Muscle of leg (tissue), 11 donors: ENCODE data around the gene NUBPL. TPM values are rescaled to one million over a fixed set of nuclear protein-coding genes. Genes with fewer than 3 reads are reported as not detected.

Experiments
- DNase-seq: peaks from one replicate; pipeline ENCODE4 v3.0.0; 2013
- H3K27ac ChIP-seq: one replicate; pipeline ENCODE4 v1.5.1; 2013; ENCODE audit warnings: mild to moderate bottlenecking, low read length, control low read depth
- H3K27me3 ChIP-seq: one replicate; pipeline ENCODE4 v1.6.1; 2013; ENCODE audit warnings: low read length; ENCODE audit not compliant: control insufficient read depth, insufficient read depth
- H3K36me3 ChIP-seq: one replicate; pipeline ENCODE4 v1.6.1; 2013; ENCODE audit warnings: low read length; ENCODE audit not compliant: control insufficient read depth, insufficient read depth
- H3K4me1 ChIP-seq: one replicate; pipeline ENCODE4 v1.6.1; 2013; ENCODE audit warnings: low read length; ENCODE audit not compliant: control insufficient read depth, insufficient read depth
- H3K4me3 ChIP-seq: one replicate; pipeline ENCODE4 v1.5.1; 2013; ENCODE audit warnings: low read length, control low read depth
- H3K9me3 ChIP-seq: replicated peaks from 2 replicates; pipeline ENCODE4 v1.6.1; 2013; ENCODE audit warnings: low read depth, low read length; ENCODE audit not compliant: control insufficient read depth
- WGBS: methylation state at CpG from one replicate; pipeline ENCODE4 v1.1.5; 2013; ENCODE audit warnings: missing lambda C conversion rate; ENCODE audit not compliant: insufficient coverage; 5-methylcytosine and 5-hydroxymethylcytosine counted together
- polyA plus RNA-seq, 8 donors: library from polyadenylated mRNA; unstranded; fragments of 120-200 nt; gene quantifications; one replicate each; pipeline versions ENCODE4 v1.2.1 to v1.2.3, GENCODE V29; 2013; ENCODE audit warnings: inconsistent platforms in 1 of 8, low replicate concordance in 1 of 8; ENCODE audit not compliant: insufficient read length in 8 of 8, insufficient read depth in 1 of 8
- total RNA-seq: library from RNA; stranded (reverse); fragments of 120-200 nt; gene quantifications from one replicate; pipeline ENCODE4 v1.2.4, GENCODE V29; 2013

NUBPL gene
- total and polyA plus RNA-seq, 9 donors: 7.2 to 11.2 (median 8.2) TPM

DNA sequence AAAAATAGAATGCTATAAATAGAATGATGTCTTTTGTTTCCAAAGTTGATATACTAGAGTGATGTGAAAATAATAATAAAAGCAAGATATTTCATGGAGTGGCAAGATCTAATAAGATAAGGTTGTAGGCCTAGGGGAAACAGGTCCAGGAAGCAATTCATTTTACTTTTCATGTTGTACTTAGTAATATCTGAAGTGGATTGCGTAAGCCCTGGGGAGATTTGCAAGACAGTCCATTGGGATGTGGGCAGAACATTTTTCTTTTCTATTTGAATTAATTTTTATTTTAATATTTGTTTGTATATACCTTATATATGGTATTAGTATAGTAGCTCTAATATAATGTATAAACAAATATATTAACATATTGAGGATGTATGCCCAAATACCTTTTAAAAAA, 7.5 kb downstream of the NUBPL start:
- H3K4me3 ChIP-seq: no peak overlapping the region
- WGBS: no CpG with 5 or more reads among the region's 1 CpG
- H3K27me3 ChIP-seq: no peaks in the 10 kb centered on the region
- DNase-seq: no peak
- no peaks in the 10 kb centered on the region for H3K9me3 ChIP-seq
- no peaks in the 10 kb centered on the region for H3K4me1 ChIP-seq
- H3K36me3 ChIP-seq: peaks cover 6% of the 10 kb centered on the region
- H3K27ac ChIP-seq: no peak overlapping the region

- no peak overlapping the region for H3K4me3 ChIP-seq
- no peaks in the 10 kb centered on the region for H3K27me3 ChIP-seq
- no peaks in the 10 kb centered on the region for H3K4me1 ChIP-seq
- no peak overlapping the region for H3K27ac ChIP-seq
- peaks cover 5% of the 10 kb centered on the region for H3K36me3 ChIP-seq
- no peak for DNase-seq
- no CpG with 5 or more reads among the region's 2 CpGs for WGBS
- H3K9me3 ChIP-seq: no peaks in the 10 kb centered on the region
Observed at GRCh38 chr14:31572955-31573354, 11.8 kb downstream of the NUBPL start.

DNA sequence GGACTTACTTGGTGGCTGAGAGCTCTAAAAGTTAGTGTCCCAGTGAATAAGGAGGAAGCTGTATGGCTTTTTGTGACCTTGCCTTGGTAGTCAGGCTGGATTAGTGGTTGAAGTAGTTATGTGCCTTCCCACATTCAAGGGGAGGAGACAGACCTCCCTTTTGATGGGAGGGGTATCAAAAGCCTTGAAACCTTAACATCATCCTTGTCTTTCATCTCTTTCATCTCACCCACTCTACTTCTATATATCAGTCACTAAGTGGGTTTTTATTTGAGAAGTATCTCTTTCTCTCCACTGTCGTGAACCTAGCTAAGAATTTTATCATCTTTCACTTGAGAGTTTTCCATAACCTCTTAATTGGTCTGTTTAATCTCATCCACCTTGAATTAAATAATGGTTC, 15.7 kb downstream of the NUBPL start:
- no peak overlapping the region for H3K27ac ChIP-seq
- DNase-seq: no peak
- no peaks in the 10 kb centered on the region for H3K9me3 ChIP-seq
- no peak overlapping the region for H3K4me3 ChIP-seq
- no peaks in the 10 kb centered on the region for H3K27me3 ChIP-seq
- WGBS: no CpG with 5 or more reads among the region's 1 CpG
- peaks cover 3% of the 10 kb centered on the region for H3K36me3 ChIP-seq
- H3K4me1 ChIP-seq: peaks cover 2% of the 10 kb centered on the region

GRCh38 chr14:31578266-31578665, 17.1 kb downstream of the NUBPL start:
- H3K27ac ChIP-seq: peak overlapping the region; percentile 71
- H3K4me3 ChIP-seq: no peak overlapping the region
- 20% methylated on average over 2 of the region's 3 CpGs for WGBS
- no peaks in the 10 kb centered on the region for H3K9me3 ChIP-seq
- H3K27me3 ChIP-seq: no peaks in the 10 kb centered on the region
- H3K36me3 ChIP-seq: peaks cover 3% of the 10 kb centered on the region
- peaks cover 4% of the 10 kb centered on the region for H3K4me1 ChIP-seq
- peak; percentile 18 for DNase-seq

DNA sequence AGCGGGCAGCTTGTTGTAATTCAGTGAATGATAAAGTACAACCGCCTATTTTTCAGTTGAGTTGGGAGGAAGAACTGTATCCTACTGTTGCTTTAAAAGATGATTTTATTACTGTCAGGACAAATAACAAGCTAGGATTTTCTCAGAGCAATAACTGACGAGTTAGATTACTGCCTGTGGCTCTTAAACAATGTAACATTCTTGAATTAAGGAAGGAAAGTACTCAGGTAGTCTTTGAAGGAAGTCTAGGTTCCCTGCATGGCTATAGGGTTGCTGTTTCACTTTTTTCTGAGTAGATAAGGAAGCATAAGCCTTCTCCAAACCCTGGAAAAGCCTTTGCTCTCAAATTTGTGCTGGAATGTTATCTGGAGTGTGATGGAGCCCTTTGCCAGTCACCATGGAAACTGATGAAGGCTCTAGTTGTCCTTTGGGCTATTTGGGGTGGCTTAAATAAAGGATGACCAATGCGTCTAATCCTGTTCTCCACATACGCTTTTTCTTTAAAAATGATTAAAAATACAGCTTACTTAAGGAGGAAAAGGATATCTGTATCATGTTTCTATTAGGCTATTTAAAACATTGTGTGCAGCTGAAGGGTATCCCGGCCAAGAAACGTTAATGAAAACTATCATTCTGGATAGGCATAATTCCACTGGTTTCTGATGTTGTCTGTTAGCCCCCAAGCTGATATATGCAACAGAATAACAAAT, 17.7 kb downstream of the NUBPL start:
- Histone ChIP-seq H3K27me3 (no peaks in the 10 kb centered on the region), H3K36me3 (peaks cover 3% of the 10 kb centered on the region), H3K9me3 (no peaks in the 10 kb centered on the region), H3K4me3 (no peak overlapping the region), H3K27ac (peak overlapping the region; percentile 71), H3K4me1 (peaks cover 4% of the 10 kb centered on the region)
- DNase-seq: peak; percentile 60
- WGBS: 50% methylated on average over 1 of the region's 7 CpGs

DNA sequence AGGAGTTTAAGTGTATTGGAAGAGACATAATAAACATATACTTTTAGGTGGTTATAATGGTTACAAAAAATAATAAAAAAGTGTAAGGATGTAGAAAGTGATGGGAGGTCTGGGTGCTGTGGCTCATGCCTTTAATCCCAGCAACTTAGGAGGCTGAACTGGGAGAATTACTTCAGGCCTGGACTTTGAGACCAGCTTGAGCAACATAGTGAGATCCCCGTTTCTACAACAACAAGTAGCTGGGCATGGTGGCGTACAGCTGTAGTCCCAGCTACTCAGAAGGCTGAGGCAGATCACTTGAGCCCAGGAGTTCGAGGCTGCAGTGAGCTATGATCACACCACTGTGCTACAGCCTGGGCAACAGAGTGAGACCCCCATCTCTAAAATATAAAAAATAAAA, 19.0 kb downstream of the NUBPL start:
- no peak for DNase-seq
- H3K27ac ChIP-seq: no peak overlapping the region
- no peak overlapping the region for H3K4me3 ChIP-seq
- H3K9me3 ChIP-seq: no peaks in the 10 kb centered on the region
- 100% methylated on average over 1 of the region's 3 CpGs for WGBS
- H3K36me3 ChIP-seq: peaks cover 3% of the 10 kb centered on the region
- H3K27me3 ChIP-seq: no peaks in the 10 kb centered on the region
- peaks cover 4% of the 10 kb centered on the region for H3K4me1 ChIP-seq

GRCh38 chr14:31582286-31582691, 21.1 kb downstream of the NUBPL start:
- Histone ChIP-seq H3K9me3 (no peaks in the 10 kb centered on the region), H3K27ac (peak overlapping the region; percentile 76), H3K27me3 (no peaks in the 10 kb centered on the region), H3K4me1 (peaks cover 4% of the 10 kb centered on the region), H3K36me3 (no peaks in the 10 kb centered on the region), H3K4me3 (no peak overlapping the region)
- DNase-seq: peak; percentile 89
- WGBS: no CpG with 5 or more reads among the region's 1 CpG

- WGBS: 33% methylated on average over 1 of the region's 3 CpGs
- peak overlapping the region; percentile 76 for H3K27ac ChIP-seq
Observed at GRCh38 chr14:31582836-31583452, 21.7 kb downstream of the NUBPL start.

GRCh38 chr14:31590206-31590605, 29.0 kb downstream of the NUBPL start:
- Histone ChIP-seq H3K27me3 (no peaks in the 10 kb centered on the region), H3K4me3 (no peak overlapping the region), H3K9me3 (no peaks in the 10 kb centered on the region), H3K36me3 (no peaks in the 10 kb centered on the region), H3K27ac (peak overlapping the region; percentile 25), H3K4me1 (no peaks in the 10 kb centered on the region)
- WGBS: no CpG with 5 or more reads among the region's 2 CpGs
- peak; percentile 74 for DNase-seq

More at GRCh38 chr14:31582836-31583452, 21.7 kb downstream of the NUBPL start:
- Histone ChIP-seq H3K9me3 (no peaks in the 10 kb centered on the region), H3K4me1 (peaks cover 4% of the 10 kb centered on the region), H3K4me3 (no peak overlapping the region), H3K27me3 (no peaks in the 10 kb centered on the region), H3K36me3 (no peaks in the 10 kb centered on the region)
- DNase-seq: peak; percentile 67

GRCh38 chr14:31592122-31592521, 30.9 kb downstream of the NUBPL start:
- Histone ChIP-seq H3K9me3 (no peaks in the 10 kb centered on the region), H3K27ac (no peak overlapping the region), H3K4me1 (no peaks in the 10 kb centered on the region), H3K27me3 (no peaks in the 10 kb centered on the region), H3K4me3 (no peak overlapping the region), H3K36me3 (no peaks in the 10 kb centered on the region)
- DNase-seq: no peak
